Astrocyte (in vitro differentiated cells and primary cell): Measurements from ENCODE around the gene CXCR5. TPM values are rescaled to one million over a fixed set of nuclear protein-coding genes. Genes with fewer than 3 reads are reported as not detected.

ENCODE experiments used
- DNase-seq: peaks from one replicate; pipeline ENCODE4 v3.0.0-alpha.2; 2010; ENCODE audit warnings: low read depth
- FAIRE-seq: peaks from 2 replicates; lab custom pipeline; 2011; peaks lifted over from hg19 to GRCh38; lab: Jason Lieb, UNC
- H2AFZ ChIP-seq: 2 replicates; pipeline ENCODE4 v1.6.0; 2012; ENCODE audit warnings: low read depth, low read length, inconsistent platforms
- H3K27ac ChIP-seq: 2 replicates; pipeline ENCODE4 v1.5.1; 2011; ENCODE audit warnings: low read depth, low read length, inconsistent platforms
- H3K27me3 ChIP-seq: 2 replicates; pipeline ENCODE4 v1.6.0; 2011; ENCODE audit warnings: low read length, inconsistent platforms; ENCODE audit not compliant: insufficient read depth
- H3K36me3 ChIP-seq: 2 replicates; pipeline ENCODE4 v1.5.1; 2011; ENCODE audit warnings: low read length, inconsistent platforms; ENCODE audit not compliant: insufficient read depth
- H3K4me1 ChIP-seq: 2 replicates; pipeline ENCODE4 v1.5.1; 2011; ENCODE audit warnings: low read length, inconsistent platforms; ENCODE audit not compliant: insufficient read depth
- H3K4me2 ChIP-seq: 2 replicates; pipeline ENCODE4 v1.6.0; 2012; ENCODE audit warnings: low read length, inconsistent platforms
- H3K4me3 ChIP-seq: 2 replicates; pipeline ENCODE4 v1.5.1; 2011; ENCODE audit warnings: low read depth, mild to moderate bottlenecking, low read length, inconsistent platforms; ENCODE audit not compliant: insufficient read depth
- H3K79me2 ChIP-seq: 2 replicates; pipeline ENCODE4 v1.6.0; 2012; ENCODE audit warnings: mild to moderate bottlenecking, low read length, inconsistent platforms; ENCODE audit not compliant: insufficient read depth
- H3K9ac ChIP-seq: 2 replicates; pipeline ENCODE4 v1.6.0; 2012; ENCODE audit warnings: mild to moderate bottlenecking, low read length, inconsistent platforms
- H3K9me3 ChIP-seq: 2 replicates; pipeline ENCODE4 v1.5.1; 2012; ENCODE audit warnings: low read depth, mild to moderate bottlenecking, low read length, inconsistent platforms; ENCODE audit not compliant: insufficient read depth
- H4K20me1 ChIP-seq: 2 replicates; pipeline ENCODE4 v1.6.0; 2012; ENCODE audit warnings: low read length, inconsistent platforms; ENCODE audit not compliant: insufficient read depth
- H3K27ac Mint-ChIP-seq: one replicate; pipeline ENCODE4 v1.8.0; 2021; ENCODE audit warnings: mild to moderate bottlenecking, mixed read lengths; ENCODE audit not compliant: unreplicated experiment
- H3K27me3 Mint-ChIP-seq: one replicate; pipeline ENCODE4 v1.8.0; 2021; ENCODE audit warnings: low read depth, mixed read lengths; ENCODE audit not compliant: unreplicated experiment
- H3K36me3 Mint-ChIP-seq: one replicate; pipeline ENCODE4 v1.8.0; 2021; ENCODE audit warnings: low read depth, mixed read lengths; ENCODE audit not compliant: unreplicated experiment
- H3K4me1 Mint-ChIP-seq: one replicate; pipeline ENCODE4 v1.8.0; 2021; ENCODE audit warnings: low read depth, mixed read lengths; ENCODE audit not compliant: unreplicated experiment
- H3K4me3 Mint-ChIP-seq: one replicate; pipeline ENCODE4 v1.8.0; 2021; ENCODE audit warnings: mild to moderate bottlenecking, moderate library complexity, mixed read lengths; ENCODE audit not compliant: unreplicated experiment
- H3K9me3 Mint-ChIP-seq: one replicate; pipeline ENCODE4 v1.8.0; 2021; ENCODE audit warnings: mild to moderate bottlenecking, mixed read lengths; ENCODE audit not compliant: unreplicated experiment
- CTCF ChIP-seq: IDR thresholded peaks from 2 replicates; pipeline ENCODE4 v1.5.1; 2011; ENCODE audit warnings: low read depth, mild to moderate bottlenecking, inconsistent platforms, low read length, moderate library complexity; ENCODE audit not compliant: insufficient read depth
- EZH2 ChIP-seq: IDR thresholded peaks from 2 replicates; pipeline ENCODE4 v1.6.1; 2012; ENCODE audit warnings: mild to moderate bottlenecking, low read length, inconsistent platforms; ENCODE audit not compliant: insufficient read depth
- total RNA-seq: library from RNA; stranded (reverse); gene quantifications from 2 replicates; pipeline ENCODE4 v1.2.1, GENCODE V29; 2021

The CXCR5 gene
- total RNA-seq, 1 donor from 2014 or later = 0.07 TPM

GRCh38 chr11:118837868-118838267 is 45.8 kb upstream of the CXCR5 start:
- FAIRE-seq = no peak

GRCh38 chr11:118838905-118839553 is 44.7 kb upstream of the CXCR5 start:
- H3K9ac ChIP-seq = no peak overlapping the region
- no peak overlapping the region for H3K4me2 ChIP-seq

More at GRCh38 chr11:118837868-118838267, 45.8 kb upstream of the CXCR5 start:
- Histone ChIP-seq H3K27me3 (peaks cover 3% of the 10 kb centered on the region), H3K27ac (no peak overlapping the region), H2AFZ (no peak overlapping the region), H3K9ac (no peak overlapping the region), H4K20me1 (no peaks in the 10 kb centered on the region), H3K4me3 (no peak overlapping the region), H3K4me1 (no peaks in the 10 kb centered on the region), H3K36me3 (no peaks in the 10 kb centered on the region), H3K9me3 (no peaks in the 10 kb centered on the region), H3K79me2 (no peaks in the 10 kb centered on the region), H3K4me2 (no peak overlapping the region)
- no peaks in the 10 kb centered on the region for H3K36me3 Mint-ChIP-seq
- H3K9me3 Mint-ChIP-seq = no peaks in the 10 kb centered on the region
- TF ChIP-seq CTCF (no peak), EZH2 (no peak)
- DNase-seq = no peak
- peaks cover 8% of the 10 kb centered on the region for H3K27me3 Mint-ChIP-seq
- peaks cover 13% of the 10 kb centered on the region for H3K4me1 Mint-ChIP-seq
- no peak overlapping the region for H3K27ac Mint-ChIP-seq
- H3K4me3 Mint-ChIP-seq = no peak overlapping the region

More at GRCh38 chr11:118838905-118839553, 44.7 kb upstream of the CXCR5 start:
- H3K4me3 Mint-ChIP-seq = no peak overlapping the region
- Histone ChIP-seq H3K4me1 (no peaks in the 10 kb centered on the region), H3K4me3 (no peak overlapping the region), H4K20me1 (no peaks in the 10 kb centered on the region), H3K27me3 (no peaks in the 10 kb centered on the region), H3K9me3 (no peaks in the 10 kb centered on the region), H3K36me3 (no peaks in the 10 kb centered on the region), H3K79me2 (no peaks in the 10 kb centered on the region), H3K27ac (no peak overlapping the region), H2AFZ (no peak overlapping the region)
- peaks cover 9% of the 10 kb centered on the region for H3K27me3 Mint-ChIP-seq
- H3K9me3 Mint-ChIP-seq = peaks cover 4% of the 10 kb centered on the region
- TF ChIP-seq EZH2 (no peak), CTCF (no peak)
- H3K4me1 Mint-ChIP-seq = peaks cover 18% of the 10 kb centered on the region
- no peak overlapping the region for H3K27ac Mint-ChIP-seq
- no peaks in the 10 kb centered on the region for H3K36me3 Mint-ChIP-seq
- FAIRE-seq (no peak), DNase-seq (no peak)
